H9 (cell line): ENCODE results near the gene POU4F3. TPM values are rescaled to one million over a fixed set of nuclear protein-coding genes. Genes with fewer than 3 reads are reported as not detected.

ENCODE experiments used
- DNase-seq: peaks from one replicate; pipeline ENCODE4 v3.0.0-alpha.2; 2017
- H2AFZ ChIP-seq: one replicate; pipeline ENCODE4 v1.6.1; 2013; ENCODE audit warnings: mild to moderate bottlenecking, low read length, control low read depth, moderate library complexity
- H2AK5ac ChIP-seq: 2 replicates; pipeline ENCODE4 v1.6.1; 2013; ENCODE audit warnings: low read length, control low read depth, mixed read lengths; ENCODE audit not compliant: insufficient read length
- H2BK120ac ChIP-seq: one replicate; pipeline ENCODE4 v1.6.1; 2013; ENCODE audit warnings: low read depth, mild to moderate bottlenecking, low read length, control low read depth, inconsistent platforms; ENCODE audit not compliant: poor library complexity, severe bottlenecking
- H2BK12ac ChIP-seq: 2 replicates; pipeline ENCODE4 v1.6.1; 2013; ENCODE audit warnings: low read length, control low read depth, mixed read lengths, low read depth; ENCODE audit not compliant: insufficient read length
- H2BK15ac ChIP-seq: 2 replicates; pipeline ENCODE4 v1.6.1; 2013; ENCODE audit warnings: low read depth, low read length, control low read depth
- H2BK20ac ChIP-seq: one replicate; pipeline ENCODE4 v1.6.1; 2013; ENCODE audit warnings: low read depth, mild to moderate bottlenecking, low read length, control low read depth, inconsistent platforms; ENCODE audit not compliant: poor library complexity, severe bottlenecking
- H2BK5ac ChIP-seq: 2 replicates; pipeline ENCODE4 v1.6.1; 2013; ENCODE audit warnings: low read length, control low read depth, mixed read lengths; ENCODE audit not compliant: insufficient read length
- H3K14ac ChIP-seq: 2 replicates; pipeline ENCODE4 v1.6.1; 2013; ENCODE audit warnings: low read length, control low read depth; ENCODE audit not compliant: insufficient read depth
- H3K18ac ChIP-seq: 2 replicates; pipeline ENCODE4 v1.6.1; 2013; ENCODE audit warnings: low read depth, mild to moderate bottlenecking, mixed read lengths, low read length, control low read depth; ENCODE audit not compliant: insufficient read length
- H3K23ac ChIP-seq: 2 replicates; pipeline ENCODE4 v1.6.1; 2013; ENCODE audit warnings: low read length, control low read depth, mixed read lengths, low read depth; ENCODE audit not compliant: insufficient read length
- H3K23me2 ChIP-seq: 2 replicates; pipeline ENCODE4 v1.6.1; 2013; ENCODE audit warnings: low read depth, mild to moderate bottlenecking, mixed read lengths, low read length, control low read depth; ENCODE audit not compliant: insufficient read length, poor library complexity, severe bottlenecking
- H3K27ac ChIP-seq: 2 replicates; pipeline ENCODE4 v1.5.1; 2013; ENCODE audit warnings: low read length, control low read depth, mixed read lengths, low read depth; ENCODE audit not compliant: insufficient read length
- H3K27me3 ChIP-seq: 2 replicates; pipeline ENCODE4 v1.6.1; 2013; ENCODE audit warnings: low read length, control low read depth, inconsistent platforms; ENCODE audit not compliant: insufficient read depth
- H3K4ac ChIP-seq: 2 replicates; pipeline ENCODE4 v1.6.1; 2013; ENCODE audit warnings: low read depth, mild to moderate bottlenecking, control low read depth, inconsistent platforms, low read length, moderate library complexity
- H3K4me1 ChIP-seq: 2 replicates; pipeline ENCODE4 v1.6.1; 2013; ENCODE audit warnings: low read length, control low read depth, inconsistent platforms; ENCODE audit not compliant: insufficient read depth
- H3K4me2 ChIP-seq: 2 replicates; pipeline ENCODE4 v1.6.1; 2013; ENCODE audit warnings: low read length, control low read depth, mixed read lengths; ENCODE audit not compliant: insufficient read length, insufficient read depth
- H3K56ac ChIP-seq: 2 replicates; pipeline ENCODE4 v1.6.1; 2013; ENCODE audit warnings: low read depth, mild to moderate bottlenecking, mixed read lengths, low read length, control low read depth; ENCODE audit not compliant: insufficient read length
- H3K79me1 ChIP-seq: 2 replicates; pipeline ENCODE4 v1.6.1; 2013; ENCODE audit warnings: low read depth, mild to moderate bottlenecking, moderate library complexity, low read length, control low read depth, inconsistent platforms; ENCODE audit not compliant: insufficient read depth, poor library complexity, severe bottlenecking
- H3K79me2 ChIP-seq: 2 replicates; pipeline ENCODE4 v1.6.1; 2013; ENCODE audit warnings: low read length, control low read depth, inconsistent platforms; ENCODE audit not compliant: insufficient read depth
- H3K9ac ChIP-seq: 2 replicates; pipeline ENCODE4 v1.6.1; 2013; ENCODE audit warnings: low read length, control low read depth, mixed read lengths; ENCODE audit not compliant: insufficient read length; ENCODE audit errors: extremely low read depth
- H3K9me3 ChIP-seq: one replicate; pipeline ENCODE4 v1.6.1; 2013; ENCODE audit warnings: low read depth, low read length, inconsistent platforms; ENCODE audit not compliant: control insufficient read depth
- H3T11ph ChIP-seq: one replicate; pipeline ENCODE4 v1.6.1; 2013; ENCODE audit warnings: mild to moderate bottlenecking, low read length, control low read depth, inconsistent platforms
- H4K20me1 ChIP-seq: one replicate; pipeline ENCODE4 v1.6.1; 2013; ENCODE audit not compliant: control insufficient read depth, insufficient read length, insufficient read depth
- H4K5ac ChIP-seq: 2 replicates; pipeline ENCODE4 v1.6.1; 2013; ENCODE audit warnings: low read depth, mild to moderate bottlenecking, mixed read lengths, low read length, control low read depth; ENCODE audit not compliant: insufficient read length
- H4K8ac ChIP-seq: replicated peaks from 2 replicates; pipeline ENCODE4 v1.6.1; 2013; ENCODE audit warnings: low read length, control low read depth, mixed read lengths, low read depth; ENCODE audit not compliant: insufficient read length
- H4K91ac ChIP-seq: 2 replicates; pipeline ENCODE4 v1.6.1; 2013; ENCODE audit warnings: low read depth, mild to moderate bottlenecking, moderate library complexity, mixed read lengths, low read length, control low read depth; ENCODE audit not compliant: insufficient read length
- H3K27ac Mint-ChIP-seq, 3 experiments: 2 replicates in 2 of 3; 3 replicates in 1 of 3; pipeline ENCODE4 v1.8.0; 2020 to 2021; ENCODE audit warnings: mixed read lengths in 3 of 3, mild to moderate bottlenecking in 1 of 3, moderate library complexity in 1 of 3
- H3K27me3 Mint-ChIP-seq: 2 replicates; pipeline ENCODE4 v1.8.0; 2021; ENCODE audit warnings: low read depth, mild to moderate bottlenecking, moderate library complexity, mixed read lengths
- H3K36me3 Mint-ChIP-seq, 3 experiments: 2 replicates in 2 of 3; 3 replicates in 1 of 3; pipeline ENCODE4 v1.8.0; 2020 to 2021; ENCODE audit warnings: low read depth in 3 of 3, mixed read lengths in 3 of 3; ENCODE audit not compliant: insufficient read depth in 1 of 3
- H3K4me1 Mint-ChIP-seq, 2 experiments: 2 replicates each; pipeline ENCODE4 v1.8.0; 2020; ENCODE audit warnings: mixed read lengths in 2 of 2
- H3K4me3 Mint-ChIP-seq, 2 experiments: 2 replicates in 1 of 2; 3 replicates in 1 of 2; pipeline ENCODE4 v1.8.0; 2020 to 2021; ENCODE audit warnings: mild to moderate bottlenecking in 2 of 2, mixed read lengths in 2 of 2, moderate library complexity in 1 of 2
- H3K9me3 Mint-ChIP-seq, 2 experiments: 2 replicates in 1 of 2; 3 replicates in 1 of 2; pipeline ENCODE4 v1.8.0; 2020; ENCODE audit warnings: mild to moderate bottlenecking in 2 of 2, mixed read lengths in 2 of 2, moderate library complexity in 1 of 2
- WGBS: extraction: QIAGEN DNeasy Blood & Tissue Kit; methylation state at CpG from one replicate; pipeline ENCODE4 v1.1.7; 2013; ENCODE audit warnings: missing lambda C conversion rate, low lambda C conversion rate, mixed read lengths; ENCODE audit not compliant: insufficient read length; ENCODE audit errors: extremely low coverage; 5-methylcytosine and 5-hydroxymethylcytosine counted together
- total RNA-seq: library from RNA; stranded (reverse); gene quantifications from 2 replicates; pipeline ENCODE4 v1.2.1, GENCODE V29; 2021
- TF ChIP-seq, protein P1 (sequence below): fragments of 200-600 bp; sonication (generic); conservative IDR thresholded peaks from 3 replicates; pipeline ENCODE4 v1.8.0; 2021; ENCODE audit warnings: antibody characterized with exemption, mild to moderate bottlenecking

Gene POU4F3
- total RNA-seq, 1 experiment from 2014 or later, result not detected

DNA sequence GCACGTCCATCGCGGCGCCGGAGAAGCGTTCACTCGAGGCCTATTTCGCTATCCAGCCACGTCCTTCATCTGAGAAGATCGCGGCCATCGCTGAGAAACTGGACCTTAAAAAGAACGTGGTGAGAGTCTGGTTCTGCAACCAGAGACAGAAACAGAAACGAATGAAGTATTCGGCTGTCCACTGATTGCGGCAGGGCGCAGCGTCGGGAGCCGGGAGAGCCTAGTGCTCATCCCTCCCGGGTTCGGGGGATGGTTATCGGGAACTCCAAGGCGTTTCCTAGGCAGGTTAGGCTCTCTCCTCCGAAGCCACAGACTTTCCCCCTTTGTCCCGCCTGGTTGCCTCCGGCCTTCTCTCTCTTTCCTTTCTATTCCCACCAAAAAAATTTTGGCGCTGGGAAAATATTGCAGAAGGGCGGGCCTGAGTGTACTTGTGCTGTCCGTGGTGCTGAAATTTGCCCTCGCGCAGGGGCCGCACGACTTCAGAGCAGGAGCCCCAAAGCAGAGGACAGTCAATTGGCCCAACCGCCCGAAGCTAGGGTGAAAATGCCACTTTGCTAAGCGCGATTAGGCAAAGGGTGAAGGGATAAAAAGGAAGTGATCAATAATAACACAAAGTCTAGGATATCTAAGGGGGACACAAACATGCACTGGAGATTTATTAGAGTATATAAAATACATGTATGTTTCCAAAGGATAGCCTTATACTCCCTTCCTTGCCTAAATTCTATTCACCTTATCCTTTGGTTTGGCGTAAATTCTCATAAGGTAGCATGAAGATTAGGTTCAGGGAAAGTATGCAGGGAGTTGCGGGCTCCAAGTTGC lies 1.8 kb downstream of the POU4F3 start:
- Mint-ChIP-seq H3K36me3 (peaks cover 0 to 2% (median 0%) of the 10 kb centered on the region in 3 experiments; a peak in 2 of 7 replicates), H3K4me1 (peaks cover 42 to 59% of the 10 kb centered on the region in 2 experiments), H3K27ac (no peak overlapping the region), H3K9me3 (peaks cover 7 to 10% of the 10 kb centered on the region in 2 experiments; a peak in 4 of 5 replicates), H3K4me3 (peak overlapping the region; percentile 32 to 90), H3K27me3 (peaks cover 100% of the 10 kb centered on the region)
- Histone ChIP-seq H2BK5ac (no peak overlapping the region), H3K79me1 (no peaks in the 10 kb centered on the region), H3K56ac (no peak overlapping the region), H2BK12ac (no peak overlapping the region), H3K23me2 (peaks cover 5% of the 10 kb centered on the region), H4K20me1 (peaks cover 2% of the 10 kb centered on the region), H2AFZ (no peak overlapping the region), H2BK120ac (no peak overlapping the region), H4K5ac (no peak overlapping the region), H2BK15ac (no peak overlapping the region), H3K9ac (no peak overlapping the region), H3K79me2 (no peaks in the 10 kb centered on the region), H3K4ac (no peak overlapping the region), H3K18ac (no peak overlapping the region), H2AK5ac (no peak overlapping the region), H3K9me3 (no peaks in the 10 kb centered on the region), H3K4me1 (peaks cover 2% of the 10 kb centered on the region; the same call in 1 of the 2 replicates), H4K91ac (no peak overlapping the region), H3K4me2 (peak overlapping the region; percentile 38), H3K27me3 (peaks cover 94% of the 10 kb centered on the region), H3T11ph (no peak overlapping the region), H2BK20ac (no peak overlapping the region), H3K14ac (no peak overlapping the region), H3K23ac (no peak overlapping the region), H4K8ac (no peak overlapping the region), H3K27ac (no peak overlapping the region)
- TF ChIP-seq, protein P1, sequence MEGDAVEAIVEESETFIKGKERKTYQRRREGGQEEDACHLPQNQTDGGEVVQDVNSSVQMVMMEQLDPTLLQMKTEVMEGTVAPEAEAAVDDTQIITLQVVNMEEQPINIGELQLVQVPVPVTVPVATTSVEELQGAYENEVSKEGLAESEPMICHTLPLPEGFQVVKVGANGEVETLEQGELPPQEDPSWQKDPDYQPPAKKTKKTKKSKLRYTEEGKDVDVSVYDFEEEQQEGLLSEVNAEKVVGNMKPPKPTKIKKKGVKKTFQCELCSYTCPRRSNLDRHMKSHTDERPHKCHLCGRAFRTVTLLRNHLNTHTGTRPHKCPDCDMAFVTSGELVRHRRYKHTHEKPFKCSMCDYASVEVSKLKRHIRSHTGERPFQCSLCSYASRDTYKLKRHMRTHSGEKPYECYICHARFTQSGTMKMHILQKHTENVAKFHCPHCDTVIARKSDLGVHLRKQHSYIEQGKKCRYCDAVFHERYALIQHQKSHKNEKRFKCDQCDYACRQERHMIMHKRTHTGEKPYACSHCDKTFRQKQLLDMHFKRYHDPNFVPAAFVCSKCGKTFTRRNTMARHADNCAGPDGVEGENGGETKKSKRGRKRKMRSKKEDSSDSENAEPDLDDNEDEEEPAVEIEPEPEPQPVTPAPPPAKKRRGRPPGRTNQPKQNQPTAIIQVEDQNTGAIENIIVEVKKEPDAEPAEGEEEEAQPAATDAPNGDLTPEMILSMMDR, result no peak
- WGBS, result no CpG with 5 or more reads among the region's 40 CpGs
- peak; percentile 78 for DNase-seq
